ENCODE measurements around the gene ZNF184. TPM values are rescaled to one million over a fixed set of nuclear protein-coding genes. Genes with fewer than 3 reads are reported as not detected.

ZNF184 gene
- total RNA-seq, 1 experiment from 2014 or later: 7.1 TPM

- TF ChIP-seq ZNF532 (CRISPR knock-in tag; IDR thresholded peaks at IDR 0.05; ENCODE audit: borderline replicate concordance) (no peak), TEAD1 (CRISPR knock-in tag; IDR thresholded peaks at IDR 0.05) (0 out of 2 replicates have a peak, but pooled peaks have one; percentile 31), RORB (CRISPR knock-in tag; IDR thresholded peaks at IDR 0.05) (no peak), KAT7 (CRISPR knock-in tag; IDR thresholded peaks at IDR 0.05; ENCODE audit: borderline replicate concordance) (no peak), E2F4 (CRISPR knock-in tag; IDR thresholded peaks at IDR 0.05; ENCODE audit: borderline replicate concordance, low read depth) (no peak), E2F5 (CRISPR knock-in tag; IDR thresholded peaks at IDR 0.05) (no peak)
These were observed 32.5 kb upstream of the ZNF184 start (continued) for GRCh38 chr6:27505209-27506027.

- Mint-ChIP-seq H3K9me3 (no peaks in the 10 kb centered on the region), H3K36me3 (no peaks in the 10 kb centered on the region), H3K4me3 (peak overlapping the region; percentile 93), H3K27me3 (ENCODE audit: low read depth) (peaks cover 8% of the 10 kb centered on the region; the same call in 1 of the 2 replicates), H3K27ac (peak overlapping the region; percentile 92), H3K4me1 (peaks cover 28% of the 10 kb centered on the region)
- DNase-seq (ENCODE audit: low spot score): peak; percentile 86
- TF ChIP-seq FOXJ3 (CRISPR knock-in tag; IDR thresholded peaks at IDR 0.05; ENCODE audit: borderline replicate concordance) (no peak), ZBTB43 (CRISPR knock-in tag; IDR thresholded peaks at IDR 0.05) (0 out of 2 replicates have a peak, but pooled peaks have one; percentile 9), FOXP4 (CRISPR knock-in tag; IDR thresholded peaks at IDR 0.05) (no peak), HMGXB4 (CRISPR knock-in tag; IDR thresholded peaks at IDR 0.05) (peak; percentile 60; the same call in 1 of the 2 replicates), NFE2L1 (CRISPR knock-in tag; IDR thresholded peaks at IDR 0.05) (no peak), NFATC4 (CRISPR knock-in tag; IDR thresholded peaks at IDR 0.05) (no peak), MLX (CRISPR knock-in tag; IDR thresholded peaks at IDR 0.05) (no peak)
- CTCF ChIA-PET: interaction anchor here (0.6 to 1.1 kb wide), 4 partner anchors 15 to 386 kb away, joined by 4 to 7 read pairs (median 6); partner anchors contain the start of gene POM121L2
- POLR2A ChIA-PET: interaction anchor here (0.6 kb wide), 2 partner anchors 40 to 115 kb away, joined by 4 to 8 read pairs; no protein-coding TSS in a partner anchor
- peak; percentile 24 for ATAC-seq
These were observed 30.6 kb upstream of the ZNF184 start for GRCh38 chr6:27503436-27504030.
